Measurements from ENCODE around the gene SFT2D3.

DNA sequence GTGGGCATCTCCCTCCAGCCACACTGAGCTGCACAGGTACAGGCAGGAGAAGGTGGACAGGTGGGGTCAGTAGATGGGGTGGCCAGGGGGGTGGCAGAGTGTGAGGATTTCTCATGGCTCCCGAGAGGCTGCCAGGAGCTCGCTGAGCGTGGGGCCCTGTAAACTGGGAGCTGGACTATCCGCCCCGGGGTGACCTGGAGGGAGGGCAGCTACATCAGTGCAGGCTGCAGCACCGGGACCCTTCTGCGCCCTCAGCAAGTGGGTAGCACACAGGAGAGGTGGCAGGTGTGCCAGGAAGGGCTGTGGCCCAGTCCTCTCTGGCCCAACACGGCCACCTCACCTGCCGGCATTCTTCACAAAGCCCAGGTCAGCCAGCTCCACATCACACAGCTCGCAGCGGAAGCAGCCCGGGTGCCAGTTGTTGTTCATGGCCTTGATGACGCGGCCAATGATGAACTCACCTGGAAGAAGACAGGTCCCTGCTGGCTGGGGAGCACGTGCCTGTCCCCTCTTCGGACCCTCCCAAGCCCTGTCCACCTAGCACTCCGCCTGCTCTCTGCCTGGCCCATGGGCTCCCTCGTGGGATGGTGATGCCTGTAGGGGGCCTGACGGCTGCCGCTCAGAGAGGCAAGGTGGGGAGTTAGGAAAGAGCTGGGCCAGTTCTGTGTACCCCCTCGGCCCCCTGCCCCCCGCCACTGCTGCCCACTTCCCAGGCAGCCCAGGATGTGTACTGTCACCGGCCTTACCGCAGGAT is 47.0 kb upstream of the SFT2D3 start:
- TF ChIP-seq POLR2A (IDR thresholded peaks at IDR 0.05; ENCODE audit: low read length) (no peak), GATA1 (IDR thresholded peaks at IDR 0.05; ENCODE audit: low read depth, low read length) (no peak)

Measured in erythroblast (primary cell).